HG02970 (cell line): ENCODE measurements around the gene FANCD2OS.
"Not testable (repeated sequence)": the region's sequence is repeated elsewhere in the genome, so short reads cannot be mapped to it uniquely, and the experiment has no call there.

Source experiments
- ATAC-seq: cut with Tn5 transposase; IDR thresholded peaks from one replicate; pipeline ENCODE4 v1.9.1; 2021; ENCODE audit warnings: mild to moderate bottlenecking, moderate library complexity, moderate number of reproducible peaks; ENCODE audit not compliant: unreplicated experiment, low FRiP score

The FANCD2OS gene

DNA sequence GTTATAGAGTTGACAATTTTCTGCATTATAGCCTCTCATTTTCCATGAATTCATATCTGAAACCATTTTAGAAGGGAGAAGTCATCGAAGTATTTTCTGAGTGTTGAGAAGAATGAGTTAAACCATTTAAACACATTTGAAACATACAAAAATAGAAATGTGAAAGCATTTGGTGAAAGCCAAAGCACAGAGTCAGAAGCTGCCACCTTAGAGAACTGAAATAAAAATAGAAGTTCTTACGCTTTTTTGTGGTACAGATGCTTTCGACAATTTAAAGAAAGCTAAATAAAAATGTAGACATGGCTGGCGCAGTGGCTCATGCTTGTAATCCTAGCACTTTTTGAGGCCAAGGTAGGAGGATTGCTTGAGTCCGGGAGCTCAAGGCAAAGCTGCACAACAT, 9.0 kb downstream of the FANCD2OS start:
- no peak for ATAC-seq

DNA sequence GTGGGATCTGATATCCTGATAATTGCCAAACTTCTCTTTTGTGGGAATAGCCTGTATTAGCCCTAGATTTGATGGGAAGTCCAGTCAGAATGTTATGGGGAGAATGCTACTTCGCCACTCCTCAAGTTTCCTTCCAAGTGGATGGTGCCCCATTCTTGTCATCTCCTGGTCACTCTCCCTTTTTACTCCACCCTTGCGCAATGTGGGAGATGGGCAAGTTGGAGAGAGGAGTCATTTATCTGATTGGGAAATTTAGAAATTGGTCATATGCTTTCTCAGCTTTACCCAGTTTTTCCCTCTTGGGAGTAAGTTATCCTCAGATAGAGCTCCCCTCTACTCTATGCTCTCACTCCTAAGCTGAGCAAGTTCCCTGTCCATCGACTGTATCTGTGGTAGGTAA, 14.4 kb downstream of the FANCD2OS start:
- no peak for ATAC-seq

DNA sequence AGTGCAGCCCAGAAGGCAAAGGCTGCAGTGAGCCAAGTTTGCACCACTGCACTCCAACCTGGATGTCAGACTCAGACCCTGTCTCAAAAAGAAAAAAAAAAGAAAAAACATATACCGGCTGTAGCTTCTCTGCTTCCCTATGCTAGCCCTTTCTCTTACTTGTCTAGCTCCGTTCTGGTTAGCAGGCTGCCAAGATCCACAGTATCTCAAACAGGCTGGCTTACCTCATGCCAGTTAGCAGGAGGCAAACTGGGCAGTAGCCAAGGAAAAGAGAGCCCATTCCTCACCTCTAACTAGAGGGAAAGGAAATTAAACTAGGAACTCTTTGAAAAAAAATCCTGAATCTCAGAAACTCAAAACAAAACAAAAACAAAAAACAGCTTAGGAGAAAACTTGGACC, 16.7 kb downstream of the FANCD2OS start:
- not testable (repeated sequence) for ATAC-seq

DNA sequence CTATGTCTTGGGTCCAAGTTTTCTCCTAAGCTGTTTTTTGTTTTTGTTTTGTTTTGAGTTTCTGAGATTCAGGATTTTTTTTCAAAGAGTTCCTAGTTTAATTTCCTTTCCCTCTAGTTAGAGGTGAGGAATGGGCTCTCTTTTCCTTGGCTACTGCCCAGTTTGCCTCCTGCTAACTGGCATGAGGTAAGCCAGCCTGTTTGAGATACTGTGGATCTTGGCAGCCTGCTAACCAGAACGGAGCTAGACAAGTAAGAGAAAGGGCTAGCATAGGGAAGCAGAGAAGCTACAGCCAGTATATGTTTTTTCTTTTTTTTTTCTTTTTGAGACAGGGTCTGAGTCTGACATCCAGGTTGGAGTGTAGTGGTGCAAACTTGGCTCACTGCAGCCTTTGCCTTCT, 17.3 kb downstream of the FANCD2OS start:
- not testable (repeated sequence) for ATAC-seq

DNA sequence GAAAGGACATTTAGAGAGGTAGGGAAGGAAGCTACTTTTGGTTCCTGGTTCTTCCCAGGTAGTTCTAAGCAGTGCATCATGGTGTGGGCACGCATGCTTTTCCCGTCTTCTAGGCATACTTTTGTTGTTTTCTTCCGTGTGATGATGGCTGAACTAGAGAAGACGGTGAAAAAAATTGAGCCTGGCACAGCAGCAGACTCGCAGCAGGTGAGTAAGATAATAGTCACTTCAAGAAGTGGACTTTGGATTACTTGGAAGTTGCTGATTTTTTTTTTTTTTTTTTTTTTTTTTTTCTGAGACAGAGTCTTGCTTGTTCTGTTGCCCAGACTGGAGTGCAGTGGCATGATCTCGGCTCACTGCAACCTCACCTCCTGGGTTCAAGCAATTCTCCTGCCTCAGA, 17.9 kb downstream of the FANCD2OS start:
- no peak for ATAC-seq

DNA sequence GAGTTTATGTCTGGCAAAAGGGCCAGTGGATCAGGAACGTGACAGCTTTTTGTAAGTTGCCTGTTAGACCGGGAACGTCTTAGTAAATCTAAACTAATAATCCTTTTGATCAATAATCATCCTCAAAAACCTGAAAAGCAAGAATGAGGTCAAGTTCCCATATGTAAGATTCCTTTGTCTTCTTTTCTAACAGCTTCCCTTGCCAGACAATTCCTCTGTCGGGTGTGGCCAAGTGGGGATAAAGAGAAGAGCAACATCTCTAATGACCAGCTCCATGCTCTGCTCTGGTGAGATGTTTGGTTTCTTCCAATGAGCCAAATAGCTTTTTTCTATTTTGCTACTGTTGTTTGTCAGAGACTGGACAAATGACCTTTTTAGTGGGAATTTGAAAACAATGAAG, 19.8 kb downstream of the FANCD2OS start:
- no peak for ATAC-seq

DNA sequence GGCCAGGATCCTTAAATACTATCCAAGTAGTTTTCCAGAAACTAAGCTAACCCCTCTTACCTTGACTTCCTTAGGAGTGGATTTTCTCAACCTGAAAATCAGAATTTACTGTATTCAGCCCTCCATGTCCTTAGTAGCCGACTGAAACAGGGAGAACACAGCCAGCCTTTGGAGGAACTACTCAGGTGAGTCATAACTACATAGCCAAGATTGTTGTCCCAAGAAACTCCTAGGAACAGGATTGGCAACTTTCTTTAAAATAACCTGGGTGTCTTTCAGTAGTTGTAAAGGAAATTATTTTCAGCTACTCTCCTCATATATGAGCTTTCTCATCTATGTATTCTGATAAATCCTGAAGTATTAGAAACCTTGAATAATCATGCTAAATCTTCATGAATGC, 22.3 kb downstream of the FANCD2OS start:
- ATAC-seq = no peak

DNA sequence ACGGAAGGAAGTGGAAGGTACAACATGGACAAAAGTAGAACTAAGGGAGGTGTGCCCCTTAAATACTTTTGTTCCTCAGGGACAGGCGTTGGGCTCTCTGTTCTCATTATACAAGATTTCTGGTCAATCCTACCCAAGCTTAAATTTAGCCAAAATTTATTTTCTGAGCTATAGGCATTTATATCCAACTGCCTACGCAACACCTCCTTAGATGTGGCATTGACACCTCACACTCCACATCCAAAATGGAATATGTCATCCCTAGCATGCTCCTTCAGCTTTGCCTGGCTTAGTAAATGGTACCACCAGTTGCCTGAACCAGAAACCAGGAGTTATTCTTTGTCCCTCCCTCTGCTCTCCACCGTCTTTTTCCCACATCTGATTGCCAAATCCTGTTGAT, 26.2 kb downstream of the FANCD2OS start:
- no peak for ATAC-seq

DNA sequence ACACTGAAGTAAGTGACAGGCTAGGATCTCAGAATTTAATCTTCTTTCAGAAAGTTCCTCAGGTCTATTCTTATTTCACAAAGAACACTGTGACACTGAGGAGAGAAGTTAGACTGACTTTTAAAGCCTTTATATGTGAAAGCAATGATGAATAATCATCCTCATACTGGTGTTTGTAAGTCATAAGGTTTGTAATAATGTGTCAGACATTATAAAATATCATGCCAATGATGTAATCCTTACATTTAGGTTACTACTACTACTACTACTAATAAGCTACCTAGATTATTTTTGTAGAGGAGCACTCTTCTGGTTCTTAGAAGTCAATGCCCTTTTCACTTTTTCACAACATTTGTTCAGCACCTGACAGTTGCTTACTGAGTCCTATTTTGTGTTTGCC, 33.4 kb downstream of the FANCD2OS start:
- no peak for ATAC-seq

DNA sequence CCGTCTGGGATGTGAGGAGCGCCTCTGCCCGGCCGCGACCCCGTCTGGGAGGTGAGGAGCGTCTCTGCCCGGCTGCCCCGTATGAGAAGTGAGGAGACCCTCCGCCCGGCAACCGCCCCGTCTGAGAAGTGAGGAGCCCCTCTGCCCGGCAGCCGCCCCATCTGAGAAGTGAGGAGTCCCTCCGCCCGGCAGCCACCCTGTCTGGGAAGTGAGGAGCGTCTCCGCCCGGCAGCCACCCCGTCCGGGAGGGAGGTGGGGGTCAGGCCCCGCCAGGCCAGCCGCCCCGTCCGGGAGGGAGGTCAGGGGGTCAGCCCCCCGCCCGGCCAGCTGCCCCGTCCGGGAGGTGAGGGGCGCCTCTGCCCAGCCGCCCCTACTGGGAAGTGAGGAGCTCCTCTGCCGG, 38.0 kb downstream of the FANCD2OS start:
- not testable (repeated sequence) for ATAC-seq

DNA sequence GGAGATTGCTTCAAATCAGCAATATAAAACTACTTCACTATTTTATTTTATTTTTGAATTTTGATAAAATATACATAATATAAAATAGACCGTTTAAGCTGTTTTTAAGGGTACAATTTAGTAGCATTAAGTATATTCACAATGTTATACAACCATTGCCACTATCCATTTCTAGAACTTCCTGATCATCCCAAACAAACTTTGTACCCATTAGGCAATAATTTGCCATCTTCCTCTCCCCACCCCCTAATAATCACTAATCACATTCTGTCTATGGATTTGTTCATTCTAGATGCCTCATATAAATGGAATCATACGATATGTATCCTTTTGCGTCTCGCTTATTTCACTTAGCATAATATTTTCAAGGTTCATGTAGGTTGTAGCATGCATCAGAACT, 53.0 kb downstream of the FANCD2OS start:
- ATAC-seq = no peak
